HCT116 (cell line): ENCODE data around the gene ASB4. TPM values are rescaled to one million over a fixed set of nuclear protein-coding genes. Genes with fewer than 3 reads are reported as not detected.

ENCODE experiments used
- ATAC-seq: fragments of 200-7000 bp; cut with Tn5 transposase; 2 replicates; pipeline ENCODE4 v1.9.1; 2020; ENCODE audit warnings: mild to moderate bottlenecking, moderate library complexity
- BruUV-seq: library from RNA; stranded (reverse); fragments of 400-500 nt; replicated peaks from 2 replicates; lab custom pipeline; 2021; lab: Mats Ljungman, UMichigan
- CTCF ChIA-PET: fragments of 300-600 bp; sonication (Branson Sonifier 250); formaldehyde crosslinking; loops from one replicate; lab custom pipeline; 2021; ENCODE audit warnings: antibody characterized with exemption; lab: Charles Lee
- POLR2A ChIA-PET: fragments of 300-600, 350-600 bp; sonication (Branson Sonifier 250); formaldehyde crosslinking; loops from one replicate; lab custom pipeline; 2021; ENCODE audit warnings: antibody characterized with exemption; lab: Charles Lee
- RAD21 ChIA-PET, 2 experiments: fragments of 300-600 bp; sonication (Branson Sonifier 250); formaldehyde crosslinking; loops; one replicate each; lab custom pipeline; 2023; ENCODE audit warnings: low total read pairs in 2 of 2; ENCODE audit not compliant: uncharacterized antibody in 2 of 2, unreplicated experiment in 2 of 2, low non-redundant PET in 1 of 2; lab: Charles Lee
- DNase-seq: peaks from one replicate; pipeline ENCODE4 v3.0.0-alpha.2; 2010; ENCODE audit warnings: low read depth, low spot score
- H2AFZ ChIP-seq: fragments of 200-600 bp; shearing (Covaris generic), sonication (generic); 2 replicates; pipeline ENCODE4 v1.6.1; 2017; ENCODE audit warnings: low read depth, mixed run types, mixed read lengths, antibody characterized with exemption, low read length; ENCODE audit not compliant: poor library complexity, severe bottlenecking
- H3K27ac ChIP-seq: 2 replicates; pipeline ENCODE4 v1.5.1; 2012; ENCODE audit warnings: low read depth, low read length
- H3K27me3 ChIP-seq: fragments of 200-600 bp; sonication (generic); 2 replicates; pipeline ENCODE4 v1.6.1; 2016; ENCODE audit warnings: mixed run types, low read length, mixed read lengths; ENCODE audit not compliant: insufficient read depth
- H3K36me3 ChIP-seq, 2 experiments: fragments of 200-500 bp in 1 of 2; fragments of 200-600 bp in 1 of 2; sonication (Bioruptor generic) in 1 of 2; sonication (generic) in 1 of 2; 2 replicates each; pipeline versions ENCODE4 v1.5.1 to v1.6.1; 2014 to 2016; ENCODE audit warnings: low read length in 2 of 2, inconsistent platforms in 1 of 2, mixed read lengths in 1 of 2, mixed run types in 1 of 2; ENCODE audit not compliant: insufficient read depth in 2 of 2, control insufficient read depth in 1 of 2
- H3K4me1 ChIP-seq, 2 experiments: fragments of 200-600 bp in 1 of 2; sonication (generic) in 1 of 2; 2 replicates each; pipeline versions ENCODE4 v1.5.1 to v1.6.1; 2012 to 2017; ENCODE audit warnings: low read length in 2 of 2, inconsistent platforms in 1 of 2, mild to moderate bottlenecking in 1 of 2, mixed read lengths in 1 of 2, mixed run types in 1 of 2, moderate library complexity in 1 of 2; ENCODE audit not compliant: insufficient read depth in 2 of 2, control insufficient read depth in 1 of 2
- H3K4me2 ChIP-seq: fragments of 200-600 bp; sonication (generic); 2 replicates; pipeline ENCODE4 v1.6.1; 2017; ENCODE audit warnings: mixed run types, low read length, mixed read lengths
- H3K4me3 ChIP-seq, 2 experiments: fragments of 200-600 bp in 1 of 2; sonication (generic) in 1 of 2; replicated peaks in 1 of 2; 2 replicates each; pipeline ENCODE4 v1.5.1; 2011 to 2016; ENCODE audit warnings: low read length in 2 of 2, control low read depth in 1 of 2, low read depth in 1 of 2, mild to moderate bottlenecking in 1 of 2, mixed read lengths in 1 of 2, mixed run types in 1 of 2
- H3K79me2 ChIP-seq: fragments of 200-600 bp; sonication (generic); 2 replicates; pipeline ENCODE4 v1.6.1; 2017; ENCODE audit warnings: mild to moderate bottlenecking, mixed run types, low read length, moderate library complexity, mixed read lengths; ENCODE audit not compliant: insufficient read depth
- H3K9ac ChIP-seq: fragments of 200-600 bp; sonication (generic); 2 replicates; pipeline ENCODE4 v1.6.1; 2016; ENCODE audit warnings: low read length, mixed read lengths
- H3K9me2 ChIP-seq: fragments of 200-600 bp; sonication (generic), shearing (Covaris generic); 2 replicates; pipeline ENCODE4 v1.6.1; 2017; ENCODE audit warnings: mixed run types, mild to moderate bottlenecking, moderate library complexity; ENCODE audit not compliant: insufficient read depth
- H3K9me3 ChIP-seq, 2 experiments: fragments of 200-500 bp in 1 of 2; fragments of 200-600 bp in 1 of 2; sonication (Bioruptor generic) in 1 of 2; sonication (generic) in 1 of 2; 2 replicates each; pipeline ENCODE4 v1.6.1; 2014 to 2017; ENCODE audit warnings: low read length in 2 of 2, mixed read lengths in 2 of 2, inconsistent platforms in 1 of 2, low read depth in 1 of 2, mild to moderate bottlenecking in 1 of 2, mixed run types in 1 of 2, moderate library complexity in 1 of 2; ENCODE audit not compliant: control insufficient read depth in 1 of 2, insufficient read depth in 1 of 2
- H4K20me1 ChIP-seq: fragments of 200-600 bp; sonication (generic), shearing (Covaris generic); 2 replicates; pipeline ENCODE4 v1.6.1; 2017; ENCODE audit warnings: mixed run types, mild to moderate bottlenecking, moderate library complexity; ENCODE audit not compliant: insufficient read depth
- EGR1 ChIP-seq: IDR thresholded peaks from 2 replicates; pipeline ENCODE4 v1.6.1; 2012; ENCODE audit warnings: low read depth
- ELF1 ChIP-seq: IDR thresholded peaks from 2 replicates; pipeline ENCODE4 v1.6.1; 2012; ENCODE audit warnings: low read depth, borderline replicate concordance
- EZH2 ChIP-seq: fragments of 200-600 bp; sonication (generic); IDR thresholded peaks from 2 replicates; pipeline ENCODE4 v1.6.1; 2017; ENCODE audit warnings: antibody characterized with exemption, mixed run types
- FOSL1 ChIP-seq: IDR thresholded peaks from 2 replicates; pipeline ENCODE4 v1.6.1; 2012; ENCODE audit warnings: low read depth
- JUND ChIP-seq: IDR thresholded peaks from 2 replicates; pipeline ENCODE4 v1.6.1; 2012
- POLR2AphosphoS5 ChIP-seq: IDR thresholded peaks from 2 replicates; pipeline ENCODE4 v1.6.1; 2011; ENCODE audit warnings: mild to moderate bottlenecking, low read depth, low read length, moderate library complexity
- RAD21 ChIP-seq: IDR thresholded peaks from 2 replicates; pipeline ENCODE4 v1.6.1; 2012; ENCODE audit warnings: low read depth, mild to moderate bottlenecking
- SIN3A ChIP-seq: IDR thresholded peaks from 2 replicates; pipeline ENCODE4 v1.6.1; 2012; ENCODE audit warnings: low read depth
- SP1 ChIP-seq: IDR thresholded peaks from 2 replicates; pipeline ENCODE4 v1.6.1; 2012; ENCODE audit warnings: low read depth
- SRF ChIP-seq: IDR thresholded peaks from 2 replicates; pipeline ENCODE4 v1.6.1; 2012; ENCODE audit warnings: low read depth
- TCF7L2 ChIP-seq: IDR thresholded peaks from 2 replicates; pipeline ENCODE4 v1.7.0; 2011; ENCODE audit warnings: borderline replicate concordance, inconsistent platforms; ENCODE audit not compliant: insufficient read depth, insufficient read length; ENCODE audit errors: extremely low read depth
- ZFX ChIP-seq: fragments of 450-650 bp; IDR thresholded peaks from 2 replicates; pipeline ENCODE4 v1.6.1; 2017
- ZNF274 ChIP-seq: fragments of 200-500 bp; sonication (Bioruptor generic); IDR thresholded peaks from 2 replicates; pipeline ENCODE4 v1.6.1; 2014; ENCODE audit warnings: mild to moderate bottlenecking, low read depth, low read length, inconsistent platforms
- intact Hi-C: fragments of 100-400 bp; cut with micrococcal nuclease; formaldehyde crosslinking; loops from 2 replicates; pipeline ENCODE4 v1.10.0; 2022
- total RNA-seq: library from RNA; stranded (reverse); gene quantifications from one replicate; pipeline ENCODE4 v1.2.1, GENCODE V29; 2021; ENCODE audit not compliant: unreplicated experiment
- TF ChIP-seq, protein P1 (sequence below): IDR thresholded peaks from 2 replicates; pipeline ENCODE4 v1.6.1; 2012
- TF ChIP-seq, protein P2 (sequence below): IDR thresholded peaks from 2 replicates; pipeline ENCODE4 v1.6.1; 2011; ENCODE audit warnings: mild to moderate bottlenecking, low read length, moderate library complexity; ENCODE audit not compliant: insufficient replicate concordance; ENCODE audit errors: extremely low read depth

The ASB4 gene
- total RNA-seq, 1 experiment from 2014 or later, result 0.12 TPM

DNA sequence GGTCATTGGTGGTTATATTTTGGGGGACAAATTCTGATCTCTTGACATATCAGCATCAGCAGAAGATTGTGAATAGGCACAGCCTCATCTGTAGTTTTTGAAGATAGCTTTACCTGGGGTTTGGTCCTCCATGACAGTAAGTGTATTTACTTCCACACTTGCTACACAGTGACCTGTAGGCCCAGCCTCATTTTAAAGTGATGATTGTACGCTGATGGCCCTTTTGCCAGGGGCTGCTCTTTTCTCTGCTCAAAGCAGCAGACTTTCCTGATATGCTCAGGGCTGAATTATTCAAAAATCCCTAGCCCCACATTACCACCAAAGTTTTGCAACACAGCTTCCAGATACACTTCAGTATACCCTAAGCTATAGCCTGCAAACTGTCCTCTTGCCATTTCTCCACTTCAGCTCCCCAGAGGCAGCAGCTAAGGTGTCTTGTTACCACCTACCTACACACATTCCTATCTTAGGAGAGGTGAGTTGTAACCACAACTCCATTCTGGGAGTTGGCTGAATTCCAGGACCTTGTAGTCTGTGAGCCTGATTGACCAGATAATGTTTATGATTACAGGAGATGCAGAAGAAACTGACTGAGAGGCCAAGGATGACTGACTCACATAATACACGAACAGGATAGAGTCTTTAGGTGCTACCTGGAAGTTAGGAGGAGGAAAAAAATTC lies 6.0 kb downstream of the ASB4 start (continued):
- peak; percentile 34 for TF ChIP-seq TCF7L2
- no peak for TF ChIP-seq RAD21
- peak; percentile 82 for TF ChIP-seq SP1
- TF ChIP-seq, protein P1, sequence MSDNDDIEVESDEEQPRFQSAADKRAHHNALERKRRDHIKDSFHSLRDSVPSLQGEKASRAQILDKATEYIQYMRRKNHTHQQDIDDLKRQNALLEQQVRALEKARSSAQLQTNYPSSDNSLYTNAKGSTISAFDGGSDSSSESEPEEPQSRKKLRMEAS, result peak; percentile 56

DNA sequence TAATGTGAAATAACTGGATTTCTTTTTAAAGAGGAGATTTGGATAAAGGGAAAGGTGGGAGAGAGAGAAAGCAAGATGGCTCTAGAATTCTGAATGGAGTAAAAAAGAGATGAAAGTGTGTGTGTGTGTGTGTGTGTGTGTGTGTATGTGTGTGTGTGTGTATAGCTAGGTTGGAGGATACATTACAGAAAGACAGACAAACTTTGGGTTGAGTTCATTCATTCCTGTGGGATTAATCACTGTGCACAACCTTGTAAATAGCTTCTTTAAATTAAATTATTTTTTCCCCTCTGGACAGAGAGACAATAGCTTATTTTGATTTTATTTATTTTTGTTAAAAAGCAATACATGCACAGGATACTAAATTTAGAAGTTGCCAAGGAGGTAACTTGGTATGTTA lies 7.5 kb downstream of the ASB4 start:
- no peaks in the 10 kb centered on the region for H3K27me3 ChIP-seq

More for the DNA sequence above, 7.5 kb downstream of the ASB4 start:
- no peaks in the 10 kb centered on the region for H3K9me3 ChIP-seq
- DNase-seq, result no peak
- no peak overlapping the region for H3K4me3 ChIP-seq
- ChIA-PET CTCF (interaction anchor here (1.1 to 4.7 kb wide), 3 partner anchors 15 to 197 kb away, joined by 5 to 19 read pairs (median 12); no protein-coding TSS in a partner anchor), RAD21 (no interaction called here)
- no peak overlapping the region for H3K27ac ChIP-seq
- no peak overlapping the region for H2AFZ ChIP-seq
- no TSS peak for BruUV-seq
- no peak overlapping the region for H3K4me2 ChIP-seq
- H3K36me3 ChIP-seq, result no peaks in the 10 kb centered on the region
- no peak overlapping the region for H3K9ac ChIP-seq
- no peaks in the 10 kb centered on the region for H3K9me2 ChIP-seq
- ATAC-seq, result no peak
- H4K20me1 ChIP-seq, result no peaks in the 10 kb centered on the region
- TF ChIP-seq JUND (no peak), ZFX (no peak), ELF1 (no peak), FOSL1 (no peak), ZNF274 (no peak), POLR2AphosphoS5 (no peak), TCF7L2 (no peak), SRF (no peak), EZH2 (no peak), SIN3A (no peak), EGR1 (no peak)
- TF ChIP-seq, protein P2, sequence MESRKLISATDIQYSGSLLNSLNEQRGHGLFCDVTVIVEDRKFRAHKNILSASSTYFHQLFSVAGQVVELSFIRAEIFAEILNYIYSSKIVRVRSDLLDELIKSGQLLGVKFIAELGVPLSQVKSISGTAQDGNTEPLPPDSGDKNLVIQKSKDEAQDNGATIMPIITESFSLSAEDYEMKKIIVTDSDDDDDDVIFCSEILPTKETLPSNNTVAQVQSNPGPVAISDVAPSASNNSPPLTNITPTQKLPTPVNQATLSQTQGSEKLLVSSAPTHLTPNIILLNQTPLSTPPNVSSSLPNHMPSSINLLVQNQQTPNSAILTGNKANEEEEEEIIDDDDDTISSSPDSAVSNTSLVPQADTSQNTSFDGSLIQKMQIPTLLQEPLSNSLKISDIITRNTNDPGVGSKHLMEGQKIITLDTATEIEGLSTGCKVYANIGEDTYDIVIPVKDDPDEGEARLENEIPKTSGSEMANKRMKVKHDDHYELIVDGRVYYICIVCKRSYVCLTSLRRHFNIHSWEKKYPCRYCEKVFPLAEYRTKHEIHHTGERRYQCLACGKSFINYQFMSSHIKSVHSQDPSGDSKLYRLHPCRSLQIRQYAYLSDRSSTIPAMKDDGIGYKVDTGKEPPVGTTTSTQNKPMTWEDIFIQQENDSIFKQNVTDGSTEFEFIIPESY, result no peak
- TF ChIP-seq, all 23 proteins: peak for 0
- H3K79me2 ChIP-seq, result no peaks in the 10 kb centered on the region
- POLR2A ChIA-PET, result no interaction called here
- intact Hi-C loops, result no loop called here
- H3K4me1 ChIP-seq, result peaks cover 20 to 30% of the 10 kb centered on the region in 2 experiments
